ENCODE measurements around the gene ADGRG6. TPM values are rescaled to one million over a fixed set of nuclear protein-coding genes. Genes with fewer than 3 reads are reported as not detected.

The ADGRG6 gene
- total RNA-seq, 1 donor from 2014 or later, result 104 TPM

GRCh38 chr6:142290851-142291250 is 11.0 kb upstream of the ADGRG6 start:
- DNase-seq (ENCODE audit: low spot score), result no peak

DNA sequence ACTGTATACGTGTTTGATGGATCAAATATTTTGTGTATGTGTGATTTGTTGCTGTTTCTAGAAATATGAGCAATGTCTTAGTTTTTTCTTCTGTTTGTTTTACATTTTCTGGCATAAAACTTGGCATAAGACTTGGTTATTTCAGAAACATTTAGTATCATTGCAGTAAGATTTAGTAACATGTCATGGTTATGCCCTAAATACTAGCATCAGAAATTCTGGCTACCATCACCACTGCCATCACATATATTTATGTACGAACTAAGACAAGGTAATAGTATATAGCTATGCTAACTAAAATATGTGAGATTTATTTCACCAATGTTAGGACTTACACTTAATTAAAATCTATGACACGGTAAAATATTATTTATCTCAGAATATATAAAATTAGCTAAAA is 10.3 kb upstream of the ADGRG6 start:
- no peak for DNase-seq (ENCODE audit: low spot score)

DNA sequence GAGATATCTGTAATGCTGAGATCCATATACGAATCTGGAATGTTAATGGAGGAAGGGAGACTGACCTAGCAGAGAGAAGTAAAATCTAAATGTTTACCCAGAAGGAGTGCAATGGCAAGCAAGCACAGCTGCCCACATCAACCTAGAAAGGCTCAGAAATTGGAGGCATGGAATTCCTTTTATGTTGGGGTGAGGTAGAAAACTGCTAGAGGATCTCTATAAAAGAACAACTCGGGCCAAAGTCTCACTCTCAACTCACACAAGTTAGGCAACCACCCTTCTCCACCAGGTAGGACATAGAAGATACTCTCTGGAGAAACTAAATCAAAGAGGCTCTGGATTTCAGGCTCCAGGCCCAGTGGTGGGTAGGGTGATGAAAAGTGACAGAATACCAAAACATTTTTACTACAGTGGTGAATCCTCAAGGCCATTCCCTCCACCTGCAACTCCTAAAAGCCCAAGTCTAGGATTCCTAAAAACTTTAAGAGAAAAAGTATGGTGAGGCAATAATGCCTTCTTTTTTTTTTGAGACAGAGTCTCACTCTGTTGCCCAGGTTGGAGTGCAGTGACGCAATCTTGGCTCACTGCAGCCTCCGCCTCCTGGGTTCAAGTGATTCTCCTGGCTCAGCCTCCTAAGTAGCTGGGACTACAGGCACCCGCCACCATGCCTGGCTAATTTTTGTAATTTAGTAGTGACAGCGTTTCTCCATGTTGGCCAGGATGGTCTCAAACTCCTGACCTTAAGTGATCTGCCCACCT is 9.5 kb upstream of the ADGRG6 start:
- DNase-seq (ENCODE audit: low spot score), result no peak

DNA sequence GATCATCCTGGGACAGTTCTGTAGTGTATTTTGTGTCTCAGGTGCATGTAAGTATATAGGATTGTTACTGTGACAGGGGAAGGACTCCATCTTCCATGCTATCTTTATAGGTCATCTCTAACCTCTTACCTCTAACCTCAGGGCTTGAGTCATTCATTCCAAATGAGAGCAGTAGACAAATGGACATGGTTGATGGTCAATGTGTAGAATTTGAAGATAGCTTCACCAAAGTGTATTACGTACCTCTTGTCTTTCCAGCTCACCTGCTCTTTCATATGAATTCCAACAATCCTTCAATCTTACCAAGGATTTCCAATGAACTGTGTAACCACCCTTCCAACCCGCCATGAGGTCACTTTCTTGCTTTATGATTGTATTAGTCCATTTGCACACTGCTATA is 8.7 kb upstream of the ADGRG6 start:
- no peak for DNase-seq (ENCODE audit: low spot score)

DNA sequence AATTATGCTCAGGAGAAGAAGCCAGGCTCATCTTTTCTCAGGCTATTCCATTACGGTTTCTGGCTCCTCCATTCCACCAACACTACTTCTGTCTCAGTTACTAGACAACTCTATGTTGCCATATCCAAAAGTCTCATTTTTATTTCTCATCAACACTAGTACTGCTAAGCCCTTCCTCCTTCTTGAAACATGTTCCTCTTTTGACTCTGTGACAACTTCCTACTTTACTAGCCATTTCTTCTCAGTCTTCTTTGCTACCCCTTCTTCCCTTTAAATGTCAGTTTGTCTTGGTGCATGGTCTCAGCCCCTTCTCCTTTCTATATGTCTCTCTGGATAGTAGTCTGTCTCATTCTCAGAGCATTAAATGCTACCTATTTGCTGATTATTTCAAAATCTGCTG is 7.1 kb upstream of the ADGRG6 start:
- peak; percentile 25 for DNase-seq (ENCODE audit: low spot score)

DNA sequence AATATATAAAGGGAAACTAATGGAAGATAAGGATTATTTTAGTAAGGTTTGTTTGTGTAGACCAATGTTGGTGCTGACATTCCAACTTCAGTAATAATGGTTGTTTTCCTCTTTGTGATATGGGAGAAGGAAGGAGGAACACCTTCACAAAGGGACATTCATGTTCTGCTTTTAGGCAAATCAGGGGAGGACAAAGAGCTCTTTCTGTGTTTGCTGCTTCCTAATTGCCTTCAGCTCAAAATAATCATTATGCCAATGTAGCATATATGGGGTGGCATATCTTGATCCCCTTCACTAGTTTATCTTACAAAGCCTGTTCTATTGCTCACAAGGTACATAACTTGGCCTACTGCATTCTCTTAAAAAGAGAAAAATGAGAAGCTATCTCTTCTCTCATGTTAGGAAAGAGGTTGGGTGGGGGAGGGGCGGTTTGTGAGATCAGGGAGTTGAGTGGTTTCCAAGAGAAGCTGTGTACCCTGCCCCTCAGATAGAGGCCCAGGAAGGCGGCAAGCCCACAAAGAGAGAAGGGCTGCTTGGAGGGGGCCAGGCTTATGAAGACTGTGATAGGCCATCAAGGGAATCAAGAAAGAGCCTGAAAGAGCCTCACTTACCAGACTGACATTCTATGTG is 4.7 kb upstream of the ADGRG6 start:
- DNase-seq (ENCODE audit: low spot score), result no peak

GRCh38 chr6:142297605-142297995 is 4.2 kb upstream of the ADGRG6 start:
- DNase-seq (ENCODE audit: low spot score), result no peak

DNA sequence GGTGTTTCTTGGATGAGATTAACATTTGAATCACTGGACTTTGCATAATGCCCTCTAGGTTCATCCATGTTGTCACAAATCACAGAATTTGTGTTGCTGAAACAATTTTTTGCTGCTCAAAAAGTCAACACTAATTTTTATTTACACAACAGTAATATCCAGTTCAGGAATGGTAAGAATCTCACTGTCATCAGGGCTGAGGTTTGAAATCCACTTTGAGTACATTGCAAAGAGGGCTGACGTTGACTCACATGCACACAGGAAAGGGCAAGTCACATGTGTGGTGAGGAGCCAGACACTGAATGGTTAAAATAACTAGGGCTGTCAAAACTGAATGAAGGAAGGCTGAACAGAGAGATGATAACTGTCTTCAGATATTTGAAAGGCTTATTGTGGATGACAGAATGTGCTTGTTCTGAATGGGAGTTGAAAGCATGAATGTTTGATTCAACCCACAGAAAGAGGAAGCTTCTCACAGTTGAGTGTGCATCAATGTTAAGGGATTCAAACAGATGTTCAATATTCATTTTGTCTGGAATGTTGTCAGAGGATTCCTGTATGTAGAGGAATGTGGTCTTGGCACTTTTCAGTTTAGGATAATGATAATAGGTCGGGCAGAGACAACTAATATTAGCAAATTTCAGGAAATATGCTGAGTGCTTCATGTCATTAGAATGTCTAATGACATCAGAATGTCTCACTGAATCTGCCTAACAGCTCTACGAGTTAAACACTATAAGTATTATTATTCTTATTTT is 3.6 kb upstream of the ADGRG6 start:
- no peak for DNase-seq (ENCODE audit: low spot score)

GRCh38 chr6:142300302-142300701 is 1.5 kb upstream of the ADGRG6 start:
- DNase-seq (ENCODE audit: low spot score), result no peak

- DNase-seq (ENCODE audit: low spot score), result peak; percentile 76
Measured at GRCh38 chr6:142300758-142301650, 803 bp upstream of the ADGRG6 start.

GRCh38 chr6:142302421-142303175 is 791 bp downstream of the ADGRG6 start:
- peak; percentile 78 for DNase-seq (ENCODE audit: low spot score)

GRCh38 chr6:142303176-142303533 is 1.3 kb downstream of the ADGRG6 start:
- no peak for DNase-seq (ENCODE audit: low spot score)

GRCh38 chr6:142304241-142304640 is 2.4 kb downstream of the ADGRG6 start:
- no peak for DNase-seq (ENCODE audit: low spot score)

DNA sequence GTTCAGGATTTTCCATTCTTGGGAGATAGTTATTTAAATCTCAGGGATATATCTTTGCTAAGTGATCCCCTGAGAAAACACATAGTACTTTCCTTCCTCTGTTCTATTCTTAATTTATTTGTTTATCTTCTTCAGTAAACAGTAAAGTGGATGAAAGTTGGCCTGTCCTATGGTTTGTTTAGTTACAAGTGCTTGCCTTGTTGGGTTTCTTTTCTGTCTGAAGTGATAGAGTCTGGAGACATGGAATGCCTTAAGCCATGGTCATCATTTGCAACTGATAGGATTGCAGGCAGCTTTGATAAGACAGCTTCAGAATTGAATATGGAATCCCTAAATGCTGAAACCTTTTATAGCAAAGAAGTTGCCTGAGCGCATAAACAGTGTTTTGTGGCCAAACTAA is 4.9 kb downstream of the ADGRG6 start:
- DNase-seq (ENCODE audit: low spot score), result no peak

DNA sequence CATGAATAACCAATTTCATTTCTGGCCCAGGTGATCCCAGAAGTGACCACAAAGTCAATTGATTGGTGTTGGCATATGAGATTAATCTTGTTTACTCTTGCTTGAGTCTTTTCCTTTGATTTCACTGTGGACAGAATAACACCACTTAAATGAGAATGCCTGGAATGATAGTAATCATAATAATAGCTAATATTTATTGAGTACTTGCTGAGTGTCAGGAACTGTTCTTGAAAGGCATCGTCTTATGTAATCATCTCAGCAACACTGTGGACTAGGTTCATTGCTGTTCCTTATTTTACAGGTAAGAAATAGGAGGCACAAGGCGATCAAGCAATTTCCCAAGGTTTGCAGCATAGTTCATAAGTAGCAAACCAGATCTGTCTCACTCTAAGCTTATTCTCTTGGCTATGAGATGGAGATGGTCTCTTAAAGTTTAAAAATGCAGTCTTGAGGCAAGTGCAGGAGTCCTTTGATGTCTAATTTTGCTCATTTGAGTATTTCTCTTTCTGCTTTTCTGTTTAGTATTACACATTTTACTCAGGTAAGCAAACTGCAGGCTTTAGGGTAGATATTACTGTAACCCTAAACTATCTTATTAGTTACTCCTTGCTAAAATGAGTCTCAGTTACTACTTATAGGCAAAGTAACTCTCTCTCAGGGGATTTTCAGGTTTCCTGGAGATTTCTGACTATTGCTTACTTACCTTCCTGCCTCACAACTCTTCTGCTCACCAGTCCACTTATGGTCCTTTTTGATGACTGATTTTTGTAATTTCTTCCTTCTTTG is 6.3 kb downstream of the ADGRG6 start:
- DNase-seq (ENCODE audit: low spot score), result no peak

DNA sequence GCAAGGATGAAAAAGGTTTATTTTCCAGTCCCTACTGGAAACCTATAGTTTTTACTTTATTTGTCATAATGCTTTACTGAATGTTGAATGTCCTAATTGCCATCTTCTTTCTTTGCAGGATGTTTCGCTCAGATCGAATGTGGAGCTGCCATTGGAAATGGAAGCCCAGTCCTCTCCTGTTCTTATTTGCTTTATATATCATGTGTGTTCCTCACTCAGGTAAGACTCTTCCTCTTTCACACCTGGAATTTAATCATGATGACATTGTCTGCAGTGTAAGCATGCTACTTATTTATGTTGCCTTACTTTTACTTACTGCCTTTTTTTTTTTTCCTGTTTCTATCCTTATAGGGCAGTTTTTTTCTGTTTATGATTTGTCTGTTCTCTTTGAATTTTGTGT is 7.6 kb downstream of the ADGRG6 start:
- DNase-seq (ENCODE audit: low spot score), result no peak

- DNase-seq (ENCODE audit: low spot score), result peak; percentile 57
Measured at GRCh38 chr6:142313284-142313683, 11.5 kb downstream of the ADGRG6 start.

- DNase-seq (ENCODE audit: low spot score), result no peak
Measured at GRCh38 chr6:142316791-142317368, 15.1 kb downstream of the ADGRG6 start.

DNA sequence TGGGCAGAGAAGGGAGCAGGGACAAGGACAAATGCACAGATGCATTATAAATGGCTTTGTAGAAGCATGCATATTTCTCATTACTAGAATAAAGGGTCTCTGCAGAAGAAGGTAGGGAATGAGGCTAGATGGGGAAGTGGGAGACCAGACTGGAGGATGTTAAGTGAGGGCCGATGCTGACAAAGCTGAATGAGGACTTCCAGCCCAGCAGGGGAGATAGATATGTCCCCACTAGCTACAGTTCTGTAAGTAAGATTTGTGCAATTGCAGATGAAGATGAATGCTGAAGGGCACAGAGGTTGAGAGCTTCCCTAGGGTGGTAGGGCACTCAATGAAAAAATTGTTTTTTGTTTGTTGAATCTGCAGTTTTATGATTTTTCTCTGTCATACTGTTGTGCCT is 16.9 kb downstream of the ADGRG6 start:
- no peak for DNase-seq (ENCODE audit: low spot score)

DNA sequence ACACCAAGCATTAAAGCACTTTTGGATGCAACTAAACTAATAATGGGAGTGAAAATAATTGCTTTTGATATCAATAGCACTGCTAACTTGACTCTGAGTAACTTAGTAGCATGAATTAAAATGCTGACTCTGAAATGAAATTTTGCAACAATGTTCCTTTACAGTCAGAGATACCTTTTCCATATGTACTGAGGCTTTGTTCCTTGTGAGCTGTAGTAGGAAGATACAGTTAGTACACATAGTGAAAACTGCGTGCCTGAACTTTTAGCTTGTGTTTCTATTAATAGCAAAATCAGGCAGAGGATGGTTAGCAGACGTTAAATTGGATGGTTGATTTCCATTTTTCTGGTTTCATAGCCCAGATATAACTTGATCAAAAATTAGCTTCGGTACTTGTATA is 18.6 kb downstream of the ADGRG6 start:
- peak; percentile 55 for DNase-seq (ENCODE audit: low spot score)
